Skeletal muscle satellite cell (primary cell): Measurements from ENCODE around the gene JPT2.
"Not testable (repeated sequence)": the region's sequence is repeated elsewhere in the genome, so short reads cannot be mapped to it uniquely, and the experiment has no call there.

ENCODE experiments used
- H3K27me3 ChIP-seq: 2 replicates; pipeline ENCODE4 v1.7.0; 2013; ENCODE audit warnings: low read length; ENCODE audit not compliant: control insufficient read depth, insufficient read depth
- H3K36me3 ChIP-seq: 2 replicates; pipeline ENCODE4 v1.7.0; 2013; ENCODE audit warnings: mild to moderate bottlenecking, control low read depth, low read length; ENCODE audit not compliant: insufficient read depth
- H3K4me1 ChIP-seq: 2 replicates; pipeline ENCODE4 v1.7.0; 2013; ENCODE audit warnings: low read length; ENCODE audit not compliant: control insufficient read depth, insufficient read depth
- H3K4me2 ChIP-seq: 2 replicates; pipeline ENCODE4 v1.7.0; 2013; ENCODE audit warnings: mild to moderate bottlenecking, low read length
- H3K4me3 ChIP-seq: 2 replicates; pipeline ENCODE4 v1.7.0; 2013; ENCODE audit warnings: low read length
- H3K9ac ChIP-seq: 2 replicates; pipeline ENCODE4 v1.7.0; 2013; ENCODE audit warnings: mild to moderate bottlenecking, low read depth, low read length, moderate library complexity
- H3K9me3 ChIP-seq: replicated peaks from 2 replicates; pipeline ENCODE4 v1.7.0; 2013; ENCODE audit warnings: mild to moderate bottlenecking, control low read depth, low read length

JPT2 gene

DNA sequence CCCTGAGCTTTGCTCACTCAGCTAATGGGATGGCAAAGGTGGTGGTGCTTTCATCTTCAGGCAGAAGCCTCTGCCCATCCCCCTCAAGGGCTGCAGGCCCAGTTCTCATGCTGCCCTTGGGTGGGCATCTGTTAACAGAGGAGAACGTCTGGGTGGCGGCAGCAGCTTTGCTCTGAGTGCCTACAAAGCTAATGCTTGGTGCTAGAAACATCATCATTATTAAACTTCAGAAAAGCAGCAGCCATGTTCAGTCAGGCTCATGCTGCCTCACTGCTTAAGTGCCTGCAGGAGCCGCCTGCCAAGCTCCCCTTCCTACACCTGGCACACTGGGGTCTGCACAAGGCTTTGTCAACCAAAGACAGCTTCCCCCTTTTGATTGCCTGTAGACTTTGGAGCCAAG, 22.2 kb downstream of the JPT2 start:
- no peak overlapping the region for H3K4me3 ChIP-seq
- H3K27me3 ChIP-seq = no peaks in the 10 kb centered on the region
- H3K36me3 ChIP-seq = peaks cover 33% of the 10 kb centered on the region
- H3K4me2 ChIP-seq = no peak overlapping the region
- H3K4me1 ChIP-seq = peaks cover 6% of the 10 kb centered on the region
- no peaks in the 10 kb centered on the region for H3K9me3 ChIP-seq
- H3K9ac ChIP-seq = no peak overlapping the region

DNA sequence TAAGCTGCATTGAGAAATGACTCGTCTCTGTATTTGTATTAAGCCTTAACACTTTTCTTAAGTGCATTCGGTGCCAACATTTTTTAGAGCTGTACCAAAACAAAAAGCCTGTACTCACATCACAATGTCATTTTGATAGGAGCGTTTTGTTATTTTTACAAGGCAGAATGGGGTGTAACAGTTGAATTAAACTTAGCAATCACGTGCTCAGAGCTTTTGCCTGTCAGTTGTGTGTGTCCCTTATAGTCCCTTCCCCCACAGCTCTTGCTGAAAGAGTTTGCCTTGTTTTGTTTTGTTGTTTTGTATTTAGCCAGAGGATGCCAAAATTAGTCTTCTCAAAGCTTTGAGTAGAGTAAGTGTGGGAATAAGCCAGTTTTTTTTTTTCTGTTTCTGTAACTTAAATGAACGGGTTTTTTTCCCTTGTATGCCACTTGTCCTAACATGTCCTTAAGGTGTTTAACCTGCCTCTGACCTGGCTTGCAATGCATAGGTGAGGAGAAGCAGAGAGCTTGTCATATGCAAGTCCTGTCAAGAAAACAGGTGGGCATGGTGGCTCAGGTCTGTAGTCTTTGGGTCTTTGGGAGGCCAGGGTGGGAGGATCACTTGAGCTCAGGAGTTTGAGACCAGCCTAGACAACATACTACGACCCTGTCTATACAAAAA, 23.3 kb downstream of the JPT2 start:
- no peak overlapping the region for H3K9ac ChIP-seq
- H3K4me2 ChIP-seq = no peak overlapping the region
- peaks cover 6% of the 10 kb centered on the region for H3K4me1 ChIP-seq
- H3K4me3 ChIP-seq = no peak overlapping the region
- H3K36me3 ChIP-seq = peaks cover 33% of the 10 kb centered on the region
- no peaks in the 10 kb centered on the region for H3K9me3 ChIP-seq
- H3K27me3 ChIP-seq = no peaks in the 10 kb centered on the region

DNA sequence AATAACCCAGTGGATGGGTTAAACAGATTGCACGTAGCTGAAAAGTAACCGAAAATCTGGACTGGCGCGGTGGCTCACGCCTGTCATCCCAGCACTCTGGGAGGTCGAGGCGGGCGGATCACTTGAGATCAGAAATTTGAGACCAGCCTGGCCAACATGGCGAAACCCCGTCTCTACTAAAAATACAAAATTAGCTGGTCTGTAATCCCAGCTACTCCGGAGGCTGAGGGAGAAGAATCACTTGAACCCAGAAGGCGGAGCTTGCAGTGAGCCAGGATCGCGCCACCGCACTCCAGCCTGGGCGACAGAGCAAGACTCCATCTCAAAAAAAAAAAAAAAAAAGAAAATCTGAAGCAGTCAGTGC, 27.2 kb downstream of the JPT2 start:
- Histone ChIP-seq H3K36me3 (peaks cover 14% of the 10 kb centered on the region), H3K9ac (peak overlapping the region; percentile 93), H3K4me1 (peaks cover 29% of the 10 kb centered on the region), H3K4me2 (peak overlapping the region; percentile 92), H3K4me3 (peak overlapping the region; percentile 96)
- not testable (repeated sequence) for H3K27me3 ChIP-seq, H3K9me3 ChIP-seq

DNA sequence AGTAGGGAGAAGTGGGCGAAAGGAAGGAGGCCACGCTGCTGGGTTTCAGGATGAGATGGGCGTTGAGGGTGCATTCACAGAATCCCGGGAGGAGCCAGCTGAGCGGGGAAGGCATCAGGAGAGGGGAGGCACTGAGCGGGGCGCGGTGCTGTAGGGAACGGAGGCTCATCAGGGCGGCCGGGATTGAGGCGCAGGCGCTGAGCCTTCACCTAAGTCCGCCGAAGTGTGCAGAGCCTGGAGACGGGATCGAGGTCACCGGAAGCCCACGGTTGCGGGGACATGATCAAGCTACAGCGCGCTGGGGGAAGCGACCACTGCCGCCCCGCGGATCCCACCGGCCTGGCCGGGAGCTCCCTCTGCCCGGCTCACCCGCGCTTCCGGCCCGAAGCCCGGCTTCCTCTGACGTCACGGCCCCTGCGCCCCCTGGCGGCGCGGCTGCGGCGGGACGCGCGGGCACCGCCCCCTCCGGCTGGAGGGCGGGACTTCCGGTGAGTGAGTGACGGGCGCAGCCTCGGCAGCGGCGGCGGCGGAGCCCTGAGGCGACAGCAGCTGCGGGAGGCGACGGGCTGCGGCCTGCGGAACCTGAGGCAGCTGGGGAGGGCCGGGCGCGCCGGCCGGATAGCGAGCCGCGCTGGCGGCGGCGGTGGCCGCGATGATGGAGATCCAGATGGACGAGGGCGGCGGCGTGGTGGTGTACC, 27.8 kb downstream of the JPT2 start, which contains the start of gene MAPK8IP3:
Gene MAPK8IP3 (plus strand): TSS at position 508 of the 698 bp plus-strand sequence. CDS start 145 bp downstream, at position 653.
- no peaks in the 10 kb centered on the region for H3K9me3 ChIP-seq
- H3K4me1 ChIP-seq = peaks cover 29% of the 10 kb centered on the region
- peak within 1 kb of the TSS; percentile 95 for H3K4me2 ChIP-seq
- H3K9ac ChIP-seq = peak within 1 kb of the TSS; percentile 93
- peaks cover 9% of the 10 kb centered on the region for H3K36me3 ChIP-seq
- H3K27me3 ChIP-seq = no peaks in the 10 kb centered on the region
- peak within 1 kb of the TSS; percentile 96 for H3K4me3 ChIP-seq

DNA sequence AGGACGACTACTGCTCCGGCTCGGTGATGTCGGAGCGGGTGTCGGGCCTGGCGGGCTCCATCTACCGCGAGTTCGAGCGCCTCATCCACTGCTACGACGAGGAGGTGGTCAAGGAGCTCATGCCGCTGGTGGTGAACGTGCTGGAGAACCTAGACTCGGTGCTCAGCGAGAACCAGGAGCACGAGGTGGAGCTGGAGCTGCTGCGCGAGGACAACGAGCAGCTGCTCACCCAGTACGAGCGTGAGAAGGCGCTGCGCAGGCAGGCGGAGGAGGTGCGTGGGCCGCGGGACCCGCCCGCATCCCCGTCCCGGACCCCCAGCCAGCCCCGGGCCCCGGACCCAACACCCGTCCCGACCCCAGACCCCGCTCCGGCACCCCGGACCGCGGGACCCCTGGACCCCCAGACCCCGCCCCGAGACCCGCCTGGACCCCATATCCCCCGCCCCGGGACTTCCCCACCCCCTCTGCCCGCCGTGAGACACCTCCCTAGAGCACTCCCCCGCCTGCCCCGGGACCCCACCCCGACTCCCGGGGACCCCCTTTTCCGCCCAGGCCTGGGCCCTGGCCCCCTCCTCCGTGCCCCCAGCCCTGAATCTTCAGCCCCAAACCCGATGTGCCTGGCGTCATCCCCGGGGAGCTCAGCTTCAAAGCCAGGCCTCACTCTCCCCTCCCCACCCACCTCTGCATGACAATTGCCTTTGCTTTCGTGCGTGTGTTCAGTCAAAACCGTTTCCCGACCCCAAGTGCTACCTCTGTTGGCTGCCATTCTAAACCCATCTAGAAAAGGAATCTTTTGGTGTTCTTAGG, 28.5 kb downstream of the JPT2 start:
- Histone ChIP-seq H3K4me3 (peak overlapping the region; percentile 96), H3K36me3 (peaks cover 9% of the 10 kb centered on the region), H3K27me3 (no peaks in the 10 kb centered on the region), H3K9me3 (no peaks in the 10 kb centered on the region), H3K4me2 (peak overlapping the region; percentile 95), H3K9ac (peak overlapping the region; percentile 93), H3K4me1 (peaks cover 29% of the 10 kb centered on the region)

DNA sequence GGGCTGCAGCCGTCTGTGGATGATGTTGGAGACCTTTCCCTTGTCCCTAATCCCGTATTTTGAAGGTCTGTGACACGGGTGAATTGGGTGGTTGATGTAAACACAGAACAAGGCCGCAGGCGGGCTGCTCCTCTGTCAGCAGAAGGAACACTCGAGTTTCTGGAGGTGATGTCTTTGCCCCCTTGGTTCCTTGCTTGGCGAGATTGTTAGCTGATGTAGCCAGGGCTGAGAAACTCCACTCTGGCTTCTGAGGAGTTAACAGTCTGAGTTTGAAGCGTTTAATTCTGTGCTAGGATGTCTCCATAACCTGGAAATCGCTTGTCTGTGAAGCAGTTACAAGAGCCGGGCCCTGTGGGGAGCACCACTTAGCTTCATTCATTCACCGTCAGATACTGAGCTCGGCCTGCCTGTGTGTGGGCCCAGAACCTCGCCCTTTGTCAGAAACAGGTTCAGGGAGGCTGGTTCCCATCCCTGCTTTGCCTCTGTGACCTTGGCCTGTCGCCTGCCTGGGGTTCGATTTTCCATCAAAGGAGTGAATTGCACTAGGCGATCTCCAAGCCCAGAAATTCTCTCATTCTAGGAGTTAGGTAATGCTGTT, 29.2 kb downstream of the JPT2 start:
- peaks cover 29% of the 10 kb centered on the region for H3K4me1 ChIP-seq
- no peaks in the 10 kb centered on the region for H3K9me3 ChIP-seq
- no peaks in the 10 kb centered on the region for H3K27me3 ChIP-seq
- H3K4me2 ChIP-seq = peak overlapping the region; percentile 95
- H3K36me3 ChIP-seq = peaks cover 8% of the 10 kb centered on the region
- H3K4me3 ChIP-seq = peak overlapping the region; percentile 96
- H3K9ac ChIP-seq = peak overlapping the region; percentile 93

DNA sequence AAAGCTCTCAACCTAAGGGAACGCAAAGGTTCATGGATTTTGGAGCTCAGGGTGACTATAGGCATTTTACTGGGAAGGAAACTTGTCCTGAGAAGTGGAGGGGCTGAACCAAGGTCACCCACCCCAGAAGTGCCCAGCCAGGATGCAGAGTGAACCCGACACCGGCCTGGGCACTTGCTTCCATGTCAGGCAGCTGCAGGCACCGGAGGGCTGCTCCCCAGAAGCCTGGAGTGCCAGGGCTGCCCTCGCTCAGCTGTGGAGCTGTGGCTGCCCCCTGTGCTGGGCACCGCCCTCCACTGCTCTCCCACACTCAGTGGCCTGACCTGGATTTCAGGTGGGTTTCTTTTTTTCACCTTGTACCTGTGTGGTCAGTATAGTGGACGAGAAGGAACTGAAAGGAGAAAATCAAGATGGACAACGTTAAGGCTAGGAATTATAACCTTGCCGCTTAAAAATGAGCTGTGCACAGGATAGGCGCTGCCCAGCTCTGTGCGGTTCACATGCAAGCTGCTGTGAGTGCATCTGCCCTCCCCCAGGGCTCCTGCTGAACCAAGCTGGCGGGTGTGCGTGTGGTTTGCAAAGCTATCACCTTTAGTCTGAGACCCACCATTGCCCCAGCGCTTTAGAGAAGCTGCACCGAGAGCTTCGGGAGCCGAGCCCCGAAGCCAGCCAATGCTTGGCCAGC, 30.1 kb downstream of the JPT2 start:
- no peaks in the 10 kb centered on the region for H3K9me3 ChIP-seq
- peaks cover 37% of the 10 kb centered on the region for H3K4me1 ChIP-seq
- H3K36me3 ChIP-seq = peaks cover 5% of the 10 kb centered on the region
- H3K4me2 ChIP-seq = peak overlapping the region; percentile 95
- peak overlapping the region; percentile 93 for H3K9ac ChIP-seq
- no peaks in the 10 kb centered on the region for H3K27me3 ChIP-seq
- H3K4me3 ChIP-seq = peak overlapping the region; percentile 96

DNA sequence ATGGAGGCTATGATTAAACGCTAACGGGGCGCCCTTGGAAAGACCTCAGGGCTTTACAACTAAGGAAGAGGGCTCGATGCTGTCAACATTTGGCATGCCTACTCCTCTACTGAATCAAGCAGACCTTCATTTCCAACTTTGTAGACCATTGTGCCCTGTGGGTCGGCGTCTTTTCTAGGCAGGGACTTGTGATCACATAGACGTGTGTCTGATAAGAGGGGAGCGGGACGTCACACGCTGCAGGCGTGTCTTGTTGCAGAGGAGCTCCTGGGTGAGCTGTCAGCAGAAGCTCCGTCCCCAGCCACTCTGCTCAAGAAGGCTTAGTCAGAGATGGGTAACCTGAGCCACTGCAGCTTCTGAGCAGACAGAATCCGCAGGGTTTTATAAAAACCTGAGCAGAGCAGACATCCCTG, 30.7 kb downstream of the JPT2 start:
- Histone ChIP-seq H3K9me3 (no peaks in the 10 kb centered on the region), H3K4me2 (peak overlapping the region; percentile 95), H3K27me3 (no peaks in the 10 kb centered on the region), H3K36me3 (peaks cover 5% of the 10 kb centered on the region), H3K4me3 (peak overlapping the region; percentile 96), H3K9ac (peak overlapping the region; percentile 33), H3K4me1 (peaks cover 40% of the 10 kb centered on the region)

DNA sequence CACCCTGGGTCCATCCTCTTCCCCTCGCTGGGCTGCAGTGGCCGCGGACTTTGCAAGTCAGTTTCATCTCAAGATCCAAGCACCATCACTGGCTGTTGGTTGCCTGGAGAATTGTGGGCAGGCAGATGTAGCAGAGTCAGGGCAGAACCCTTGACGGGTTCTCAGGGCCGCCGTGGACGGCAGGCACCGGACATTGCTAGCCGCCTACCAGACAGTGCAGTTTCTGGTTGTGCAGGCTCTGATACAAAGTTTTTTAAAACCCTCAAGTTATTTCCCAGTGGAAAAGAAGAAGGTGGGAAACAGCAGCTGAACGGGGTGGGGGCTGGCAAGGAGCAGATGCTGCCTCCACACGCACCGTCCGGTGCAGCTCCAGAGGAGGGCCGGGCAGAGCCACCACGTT, 31.3 kb downstream of the JPT2 start:
- Histone ChIP-seq H3K4me2 (peak overlapping the region; percentile 95), H3K4me1 (peaks cover 40% of the 10 kb centered on the region), H3K9ac (no peak overlapping the region), H3K27me3 (no peaks in the 10 kb centered on the region), H3K36me3 (peaks cover 5% of the 10 kb centered on the region), H3K9me3 (no peaks in the 10 kb centered on the region), H3K4me3 (peak overlapping the region; percentile 96)

DNA sequence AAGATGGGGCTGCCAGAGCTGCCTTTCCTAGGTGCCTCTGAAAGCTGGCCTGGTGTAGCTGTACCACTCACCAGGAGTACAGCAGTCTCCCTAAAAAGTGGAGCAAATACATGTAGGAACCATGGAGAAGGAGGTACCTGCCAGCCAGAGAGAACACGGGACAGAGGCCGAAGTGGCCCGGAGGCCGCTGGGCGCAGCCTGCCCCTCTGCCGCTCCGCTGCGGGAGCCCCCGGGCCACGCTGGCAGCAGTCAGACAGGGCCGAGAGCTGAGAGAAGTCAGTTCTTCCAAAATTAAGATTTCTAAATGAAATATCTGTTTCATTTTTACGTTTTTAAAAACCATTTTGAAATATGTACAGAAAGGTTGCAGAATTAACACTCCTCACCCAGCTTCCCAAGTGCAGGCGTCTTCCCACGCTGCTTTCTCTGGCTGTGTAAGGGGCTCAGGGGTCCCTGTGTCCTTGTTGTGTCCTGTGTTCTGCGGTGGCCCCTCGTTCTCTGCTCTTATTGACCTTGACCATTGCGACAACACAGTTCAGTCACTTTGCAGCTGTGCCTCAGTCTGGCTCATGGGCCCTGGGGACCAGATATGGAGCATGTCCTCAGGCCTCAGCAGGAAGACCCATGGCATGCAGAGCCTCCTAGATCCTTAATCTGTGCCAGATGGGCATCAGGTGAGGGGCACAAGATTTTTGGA, 32.9 kb downstream of the JPT2 start:
- no peaks in the 10 kb centered on the region for H3K27me3 ChIP-seq
- no peaks in the 10 kb centered on the region for H3K9me3 ChIP-seq
- no peak overlapping the region for H3K9ac ChIP-seq
- H3K4me1 ChIP-seq = peaks cover 34% of the 10 kb centered on the region
- no peak overlapping the region for H3K4me3 ChIP-seq
- no peak overlapping the region for H3K4me2 ChIP-seq
- H3K36me3 ChIP-seq = peaks cover 5% of the 10 kb centered on the region
